GM21723 (cell line): ENCODE results near the gene SERPINC1.
"Not testable (repeated sequence)": the region's sequence is repeated elsewhere in the genome, so short reads cannot be mapped to it uniquely, and the experiment has no call there.

Experiments used
- ATAC-seq: cut with Tn5 transposase; IDR thresholded peaks from one replicate; pipeline ENCODE4 v1.9.1; 2021; ENCODE audit warnings: mild to moderate bottlenecking, moderate library complexity; ENCODE audit not compliant: unreplicated experiment

Gene SERPINC1

GRCh38 chr1:173917149-173917548 is at the start of gene SERPINC1:
TSS of gene SERPINC1 (minus strand) at chr1:173917327. CDS start at chr1:173917259, 68 bp downstream.
- no peak for ATAC-seq

- ATAC-seq: not testable (repeated sequence)
Measured at GRCh38 chr1:173965896-173966295, 48.8 kb upstream of the SERPINC1 start.

- ATAC-seq: no peak
Measured at GRCh38 chr1:173963477-173963876, 46.4 kb upstream of the SERPINC1 start.

GRCh38 chr1:173960625-173961024 is 43.5 kb upstream of the SERPINC1 start:
- no peak for ATAC-seq

GRCh38 chr1:173954179-173954578 is 37.1 kb upstream of the SERPINC1 start:
- ATAC-seq: no peak

- ATAC-seq: no peak
Measured at GRCh38 chr1:173948594-173948993, 31.5 kb upstream of the SERPINC1 start.

GRCh38 chr1:173946380-173946921 is 29.3 kb upstream of the SERPINC1 start:
- no peak for ATAC-seq

- ATAC-seq: no peak
Measured at GRCh38 chr1:173937062-173937461, 19.9 kb upstream of the SERPINC1 start.

GRCh38 chr1:173934440-173934839 is 17.3 kb upstream of the SERPINC1 start:
- ATAC-seq: no peak

GRCh38 chr1:173930541-173930940 is 13.4 kb upstream of the SERPINC1 start:
- ATAC-seq: not testable (repeated sequence)

GRCh38 chr1:173925306-173926242 is 8.4 kb upstream of the SERPINC1 start:
- ATAC-seq: no peak

- ATAC-seq: no peak
Measured at GRCh38 chr1:173920861-173921260, 3.7 kb upstream of the SERPINC1 start.

GRCh38 chr1:173917635-173918493 is 737 bp upstream of the SERPINC1 start:
- no peak for ATAC-seq

- ATAC-seq: no peak
Measured at GRCh38 chr1:173916667-173917066, 460 bp downstream of the SERPINC1 start.

GRCh38 chr1:173915596-173915995 is 1.5 kb downstream of the SERPINC1 start:
- ATAC-seq: no peak

GRCh38 chr1:173914366-173914871 is 2.7 kb downstream of the SERPINC1 start:
- ATAC-seq: no peak

- ATAC-seq: no peak
Measured at GRCh38 chr1:173913111-173913510, 4.0 kb downstream of the SERPINC1 start.

GRCh38 chr1:173903827-173904531 is 13.1 kb downstream of the SERPINC1 start:
- no peak for ATAC-seq

GRCh38 chr1:173900992-173901391 is 16.1 kb downstream of the SERPINC1 start:
- ATAC-seq: no peak

- no peak for ATAC-seq
Measured at GRCh38 chr1:173900427-173900826, 16.7 kb downstream of the SERPINC1 start.
